H1 (cell line): ENCODE measurements around the gene MAPK14. TPM values are rescaled to one million over a fixed set of nuclear protein-coding genes. Genes with fewer than 3 reads are reported as not detected.

Source experiments
- EP300 ChIP-seq, 2 experiments: IDR thresholded peaks; 1 replicate in 1 of 2; 2 replicates in 1 of 2; pipeline ENCODE4 v1.6.1; 2011 to 2012; ENCODE audit warnings: low read depth in 2 of 2, low read length in 2 of 2, mild to moderate bottlenecking in 2 of 2, borderline replicate concordance in 1 of 2, inconsistent platforms in 1 of 2, moderate library complexity in 1 of 2
- polyA plus RNA-seq, 7 experiments: library from polyadenylated mRNA; depleted of rRNA in 3 of 7; stranded (reverse) in 5 of 7; unstranded in 2 of 7; fragments of >200 nt in 5 of 7; fragments of 200-250 nt in 2 of 7; gene quantifications; 1 replicate in 5 of 7; 2 replicates in 1 of 7; 4 replicates in 1 of 7; pipeline versions ENCODE4 v1.2.1 to v1.2.3, GENCODE V29; 2011 to 2013; ENCODE audit warnings: missing spikeins in 2 of 7, mixed read lengths in 2 of 7
- total RNA-seq: library from RNA; stranded (reverse); fragmentation: NEBNext Ultra II Directional; extraction: Animal tissue kit (Norgen Biotek cat#: 25700); gene quantifications from 2 replicates; pipeline ENCODE4 v1.2.1, GENCODE V29; 2021

Gene MAPK14
- total and polyA plus RNA-seq, 2 of the 8 experiments (the other 6 are each of a cell fraction or from before 2014, with no cell fraction given) = 18.1 to 39.3 TPM

GRCh38 chr6:36028877-36029324 lies 1.3 kb downstream of the MAPK14 start (continued):
- no peak for TF ChIP-seq EP300 (IDR thresholded peaks at IDR 0.05; ENCODE audit: borderline replicate concordance in 1 of 2, low read depth in 2 of 2, low read length in 2 of 2)
- TF ChIP-seq, all 59 proteins: peak for 3
